H1 (cell line): ENCODE measurements around the gene SCN4A. TPM values are rescaled to one million over a fixed set of nuclear protein-coding genes. Genes with fewer than 3 reads are reported as not detected.

Experiments used
- CTCF ChIA-PET: fragments of 300-600 bp; sonication (Branson Sonifier 250); formaldehyde crosslinking; loops from one replicate; lab custom pipeline; 2021; ENCODE audit not compliant: partially characterized antibody; lab: Charles Lee
- POLR2A ChIA-PET: fragments of 300-600 bp; sonication (Branson Sonifier 250); formaldehyde crosslinking; loops from one replicate; lab custom pipeline; 2021; ENCODE audit warnings: inconsistent platforms; ENCODE audit not compliant: partially characterized antibody; lab: Charles Lee
- DNase-seq, 2 experiments: peaks; one replicate each; pipeline versions ENCODE4 v3.0.0 to v3.0.0-alpha.2; 2010 to 2022; ENCODE audit warnings: low spot score in 2 of 2, low read depth in 1 of 2, mixed read lengths in 1 of 2
- FAIRE-seq: peaks from 2 replicates; lab custom pipeline; 2011; peaks lifted over from hg19 to GRCh38; lab: Jason Lieb, UNC
- H2AFZ ChIP-seq: 2 replicates; pipeline ENCODE4 v1.8.1; 2012; ENCODE audit warnings: low read length, inconsistent platforms
- H2AK5ac ChIP-seq: 2 replicates; pipeline ENCODE4 v1.6.1; 2013; ENCODE audit warnings: low read depth, low read length
- H2BK120ac ChIP-seq: replicated peaks from 2 replicates; pipeline ENCODE3; 2013; ENCODE audit warnings: low read depth, low read length, inconsistent platforms
- H2BK12ac ChIP-seq: 2 replicates; pipeline ENCODE4 v1.6.1; 2013; ENCODE audit warnings: low read depth, low read length
- H2BK15ac ChIP-seq: 2 replicates; pipeline ENCODE4 v1.6.1; 2013; ENCODE audit warnings: low read length
- H2BK20ac ChIP-seq: 2 replicates; pipeline ENCODE4 v1.6.1; 2013; ENCODE audit warnings: low read length
- H2BK5ac ChIP-seq: 2 replicates; pipeline ENCODE4 v1.6.1; 2013; ENCODE audit warnings: low read depth, low read length
- H3K14ac ChIP-seq: 2 replicates; pipeline ENCODE4 v1.6.1; 2013; ENCODE audit warnings: inconsistent platforms; ENCODE audit not compliant: insufficient read length
- H3K18ac ChIP-seq: 2 replicates; pipeline ENCODE4 v1.6.1; 2013; ENCODE audit warnings: low read length; ENCODE audit errors: extremely low read depth
- H3K23ac ChIP-seq: 2 replicates; pipeline ENCODE4 v1.6.1; 2013; ENCODE audit warnings: inconsistent platforms; ENCODE audit not compliant: insufficient read length
- H3K23me2 ChIP-seq: 2 replicates; pipeline ENCODE4 v1.6.1; 2013; ENCODE audit warnings: low read depth, low read length
- H3K27ac ChIP-seq: 2 replicates; pipeline ENCODE4 v1.6.1; 2011; ENCODE audit warnings: low read depth, low read length, inconsistent platforms
- H3K27me3 ChIP-seq, 4 experiments: replicated peaks in 1 of 4; 1 replicate in 1 of 4; 2 replicates in 3 of 4; pipeline versions ENCODE4 v1.6.1 to v1.8.1; 2011 to 2013; ENCODE audit warnings: low read length in 3 of 4, mild to moderate bottlenecking in 3 of 4, inconsistent platforms in 2 of 4, mixed read lengths in 2 of 4, moderate library complexity in 1 of 4; ENCODE audit not compliant: control insufficient read depth in 3 of 4, insufficient read depth in 3 of 4; ENCODE audit errors: extremely low read depth in 1 of 4
- H3K36me3 ChIP-seq, 4 experiments: 2 replicates each; pipeline versions ENCODE4 v1.6.1 to v1.8.1; 2011 to 2013; ENCODE audit warnings: mild to moderate bottlenecking in 4 of 4, low read length in 3 of 4, moderate library complexity in 2 of 4, control low read depth in 1 of 4, inconsistent platforms in 1 of 4; ENCODE audit not compliant: insufficient read depth in 4 of 4, control insufficient read depth in 2 of 4
- H3K4ac ChIP-seq: replicated peaks from 2 replicates; pipeline ENCODE3; 2013; ENCODE audit warnings: low read length, low read depth, mixed read lengths, inconsistent platforms; ENCODE audit not compliant: insufficient read length
- H3K4me1 ChIP-seq, 4 experiments: replicated peaks in 1 of 4; 1 replicate in 1 of 4; 2 replicates in 3 of 4; pipeline versions ENCODE4 v1.6.1 to v1.8.1; 2011 to 2013; ENCODE audit warnings: low read length in 3 of 4, inconsistent platforms in 2 of 4, mixed read lengths in 1 of 4; ENCODE audit not compliant: insufficient read depth in 4 of 4, control insufficient read depth in 3 of 4
- H3K4me2 ChIP-seq, 2 experiments: 2 replicates each; pipeline versions ENCODE4 v1.6.1 to v1.8.1; 2011 to 2013; ENCODE audit warnings: low read depth in 2 of 2, low read length in 2 of 2, control low read depth in 1 of 2, inconsistent platforms in 1 of 2, mild to moderate bottlenecking in 1 of 2; ENCODE audit not compliant: insufficient read depth in 1 of 2
- H3K4me3 ChIP-seq, 4 experiments: fragments of 200-600, 300-600 bp in 1 of 4; sonication (generic), shearing (Covaris generic), sonication (Bioruptor Twin) in 1 of 4; 2 replicates each; pipeline versions ENCODE4 v1.5.1 to v1.8.1; 2011 to 2016; ENCODE audit warnings: low read length in 4 of 4, low read depth in 3 of 4, control low read depth in 2 of 4, inconsistent platforms in 2 of 4, mild to moderate bottlenecking in 2 of 4, mixed read lengths in 1 of 4, moderate library complexity in 1 of 4; ENCODE audit not compliant: insufficient read depth in 2 of 4; ENCODE audit errors: extremely low read depth in 1 of 4
- H3K56ac ChIP-seq: replicated peaks from 2 replicates; pipeline ENCODE3; 2013; ENCODE audit warnings: low read depth, mild to moderate bottlenecking, mixed read lengths, low read length, inconsistent platforms; ENCODE audit not compliant: insufficient read length
- H3K79me1 ChIP-seq: 2 replicates; pipeline ENCODE4 v1.6.1; 2013; ENCODE audit warnings: low read depth, low read length, control low read depth
- H3K79me2 ChIP-seq, 2 experiments: 2 replicates each; pipeline versions ENCODE4 v1.6.1 to v1.8.1; 2012 to 2013; ENCODE audit warnings: low read length in 2 of 2, mild to moderate bottlenecking in 2 of 2, inconsistent platforms in 1 of 2; ENCODE audit not compliant: insufficient read depth in 2 of 2, control insufficient read depth in 1 of 2
- H3K9ac ChIP-seq, 4 experiments: replicated peaks in 1 of 4; 1 replicate in 1 of 4; 2 replicates in 3 of 4; pipeline versions ENCODE4 v1.6.1 to v1.8.1; 2011 to 2013; ENCODE audit warnings: low read depth in 3 of 4, low read length in 3 of 4, control low read depth in 2 of 4, mild to moderate bottlenecking in 2 of 4, moderate library complexity in 2 of 4, inconsistent platforms in 1 of 4; ENCODE audit errors: extremely low read depth in 1 of 4
- H3K9me3 ChIP-seq, 2 experiments: 2 replicates each; pipeline versions ENCODE4 v1.6.1 to v1.8.1; 2012 to 2013; ENCODE audit warnings: mild to moderate bottlenecking in 2 of 2, moderate library complexity in 2 of 2, control low read depth in 1 of 2, inconsistent platforms in 1 of 2, low read depth in 1 of 2, low read length in 1 of 2, mixed read lengths in 1 of 2; ENCODE audit not compliant: insufficient read depth in 2 of 2
- H4K20me1 ChIP-seq, 2 experiments: replicated peaks in 1 of 2; 2 replicates each; pipeline versions ENCODE3 to v1.8.1; 2011 to 2013; ENCODE audit warnings: inconsistent platforms in 2 of 2, low read length in 2 of 2, mild to moderate bottlenecking in 1 of 2; ENCODE audit not compliant: insufficient read depth in 2 of 2, control insufficient read depth in 1 of 2
- H4K5ac ChIP-seq: 2 replicates; pipeline ENCODE4 v1.6.1; 2013; ENCODE audit warnings: low read length, low read depth, mixed read lengths, inconsistent platforms; ENCODE audit not compliant: insufficient read length
- H4K8ac ChIP-seq: 2 replicates; pipeline ENCODE4 v1.8.0; 2013; ENCODE audit warnings: mild to moderate bottlenecking, moderate library complexity, low read length, inconsistent platforms; ENCODE audit not compliant: insufficient read depth; ENCODE audit errors: extremely low read depth
- H4K91ac ChIP-seq: replicated peaks from 2 replicates; pipeline ENCODE3; 2013; ENCODE audit warnings: low read length, mixed read lengths, inconsistent platforms; ENCODE audit not compliant: insufficient read length
- ASH2L ChIP-seq: fragments of 200-600, 300-600 bp; sonication (generic); IDR thresholded peaks from one replicate; pipeline ENCODE4 v1.7.1; 2017; ENCODE audit warnings: low read length
- BRCA1 ChIP-seq: IDR thresholded peaks from 2 replicates; pipeline ENCODE4 v1.6.1; 2012; ENCODE audit warnings: low read depth, low read length, improper control_type of control experiment
- GABPA ChIP-seq: IDR thresholded peaks from 2 replicates; pipeline ENCODE4 v1.6.1; 2011; ENCODE audit warnings: mild to moderate bottlenecking, low read length, moderate library complexity, borderline replicate concordance; ENCODE audit not compliant: insufficient read depth
- MAFK ChIP-seq: IDR thresholded peaks from 2 replicates; pipeline ENCODE4 v1.6.1; 2012; ENCODE audit warnings: low read depth, mild to moderate bottlenecking, improper control_type of control experiment, low read length
- POU5F1 ChIP-seq: IDR thresholded peaks from 2 replicates; pipeline ENCODE4 v1.6.1; 2011; ENCODE audit warnings: low read depth, mild to moderate bottlenecking, low read length, moderate library complexity
- RFX5 ChIP-seq: IDR thresholded peaks from 2 replicates; pipeline ENCODE4 v1.6.1; 2011; ENCODE audit warnings: low read depth, low read length, improper control_type of control experiment, borderline replicate concordance
- SIN3A ChIP-seq, 2 experiments: IDR thresholded peaks in 1 of 2; conservative IDR thresholded peaks in 1 of 2; 2 replicates each; pipeline ENCODE4 v1.6.1; 2011 to 2012; ENCODE audit warnings: low read length in 2 of 2, improper control_type of control experiment in 1 of 2, low read depth in 1 of 2, mild to moderate bottlenecking in 1 of 2
- SIX5 ChIP-seq: IDR thresholded peaks from 2 replicates; pipeline ENCODE4 v1.6.1; 2011; ENCODE audit warnings: mild to moderate bottlenecking, low read depth, low read length
- TAF7 ChIP-seq: optimal IDR thresholded peaks from 2 replicates; pipeline ENCODE3; 2011; ENCODE audit warnings: low read depth, mild to moderate bottlenecking, inconsistent platforms, low read length, moderate library complexity, borderline replicate concordance
- WGBS, 2 experiments: shearing (Covaris generic) in 1 of 2; methylation state at CpG; one replicate each; pipeline versions ENCODE4 v1.1.6 to v1.1.7; 2013 to 2015; ENCODE audit warnings: low lambda C conversion rate in 2 of 2, mixed read lengths in 2 of 2, inconsistent platforms in 1 of 2, low coverage in 1 of 2, missing lambda C conversion rate in 1 of 2; ENCODE audit not compliant: insufficient replicate concordance in 2 of 2, insufficient coverage in 1 of 2, insufficient read length in 1 of 2; ENCODE audit errors: extremely low coverage in 1 of 2, missing lambda C conversion rate in 1 of 2; 5-methylcytosine and 5-hydroxymethylcytosine counted together
- polyA plus RNA-seq, 7 experiments: library from polyadenylated mRNA; depleted of rRNA in 3 of 7; stranded (reverse) in 5 of 7; unstranded in 2 of 7; fragments of >200 nt in 5 of 7; fragments of 200-250 nt in 2 of 7; gene quantifications; 1 replicate in 5 of 7; 2 replicates in 1 of 7; 4 replicates in 1 of 7; pipeline versions ENCODE4 v1.2.1 to v1.2.3, GENCODE V29; 2011 to 2013; ENCODE audit warnings: missing spikeins in 2 of 7, mixed read lengths in 2 of 7
- total RNA-seq: library from RNA; stranded (reverse); fragmentation: NEBNext Ultra II Directional; extraction: Animal tissue kit (Norgen Biotek cat#: 25700); gene quantifications from 2 replicates; pipeline ENCODE4 v1.2.1, GENCODE V29; 2021
- TF ChIP-seq, protein P1 (sequence below), 3 experiments: IDR thresholded peaks; 1 replicate in 2 of 3; 2 replicates in 1 of 3; pipeline versions ENCODE4 v1.5.1 to v1.6.1; 2011; ENCODE audit warnings: low read length in 3 of 3, mild to moderate bottlenecking in 3 of 3, inconsistent platforms in 2 of 3, low read depth in 1 of 3, moderate library complexity in 1 of 3; ENCODE audit not compliant: insufficient read depth in 1 of 3; ENCODE audit errors: control extremely low read depth in 1 of 3

Gene SCN4A
- total and polyA plus RNA-seq, 2 of the 8 experiments (the other 6 are each of a cell fraction or from before 2014, with no cell fraction given), result 5.0 to 8.5 TPM

DNA sequence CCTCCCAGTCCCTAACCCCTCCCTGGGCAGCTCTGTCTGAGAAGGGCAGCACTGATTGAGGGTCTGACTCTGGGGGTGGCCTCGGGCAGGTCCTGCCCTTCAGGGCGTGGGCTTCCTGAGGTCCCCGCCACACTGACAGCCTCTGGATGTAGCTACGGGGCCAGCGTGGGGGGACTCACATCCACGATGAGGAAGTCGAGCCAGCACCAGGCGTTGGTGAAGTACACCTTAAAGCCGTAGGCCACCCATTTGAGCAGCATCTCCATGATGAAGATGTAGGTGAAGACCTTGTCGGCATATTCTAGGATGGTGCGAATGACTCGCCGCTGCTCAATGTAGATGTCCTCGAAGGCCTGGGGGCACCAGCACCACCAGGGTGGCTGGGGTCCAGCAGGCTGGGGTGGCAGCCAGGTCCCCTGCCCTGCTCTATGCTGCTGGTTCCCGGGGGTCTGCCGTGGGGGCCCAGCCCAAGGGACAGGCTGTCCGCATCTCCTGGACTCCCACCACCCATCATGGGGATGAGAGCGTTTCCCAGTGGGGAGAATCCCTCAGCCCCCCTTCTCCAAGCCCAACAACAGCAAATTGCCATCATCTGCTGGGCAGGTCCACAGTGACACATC, 24.9 kb downstream of the SCN4A start:
- H3K14ac ChIP-seq, result no peak overlapping the region
- no peak overlapping the region for H4K5ac ChIP-seq
- no peak overlapping the region for H3K23ac ChIP-seq
- H2BK15ac ChIP-seq, result no peak overlapping the region
- H2AFZ ChIP-seq, result no peak overlapping the region
- no peak for FAIRE-seq
- no peak overlapping the region for H3K4ac ChIP-seq
- no peak overlapping the region for H2BK12ac ChIP-seq
- no peaks in the 10 kb centered on the region for H3K9me3 ChIP-seq
- H3K4me2 ChIP-seq, result no peak overlapping the region
- no peak overlapping the region for H3K4me3 ChIP-seq
- POLR2A ChIA-PET, result interaction anchor here (0.9 to 2.0 kb wide), 3 partner anchors 8 to 18 kb away, joined by 3 to 9 read pairs (median 3); no protein-coding TSS in a partner anchor
- H3K4me1 ChIP-seq, result peaks cover 0 to 8% (median 1%) of the 10 kb centered on the region in 4 experiments; a peak in 3 of 7 replicates
- no peak overlapping the region for H3K56ac ChIP-seq
- no peaks in the 10 kb centered on the region for H3K23me2 ChIP-seq
- CTCF ChIA-PET, result interaction anchor here (1.3 to 3.8 kb wide), 17 partner anchors 9 to 60 kb away, joined by 5 to 135 read pairs (median 20); partner anchors contain the start of genes CD79B, CSHL1 and GH1
- H3K79me2 ChIP-seq, result no peaks in the 10 kb centered on the region
- DNase-seq, result no peak
- no peak overlapping the region for H3K18ac ChIP-seq
- H2BK20ac ChIP-seq, result no peak overlapping the region
- no peak overlapping the region for H4K91ac ChIP-seq
- no peaks in the 10 kb centered on the region for H4K20me1 ChIP-seq
- H3K27ac ChIP-seq, result no peak overlapping the region
- H2AK5ac ChIP-seq, result no peak overlapping the region
- H2BK120ac ChIP-seq, result no peak overlapping the region
- no peak overlapping the region for H4K8ac ChIP-seq
- no peak overlapping the region for H2BK5ac ChIP-seq
- H3K36me3 ChIP-seq, result peaks cover 0 to under 1% (median 0%) of the 10 kb centered on the region in 4 experiments; a peak in 1 of 8 replicates
- 95% methylated on average over 14 of the region's 18 CpGs; no CpG with 5 or more reads in 1 of the 2 experiments for WGBS, 2 experiments
- no peaks in the 10 kb centered on the region for H3K79me1 ChIP-seq
- no peaks in the 10 kb centered on the region for H3K27me3 ChIP-seq
- no peak overlapping the region for H3K9ac ChIP-seq
- TF ChIP-seq SIX5 (no peak), SIN3A (conservative IDR thresholded peaks at IDR 0.05 in 1 of 2, IDR thresholded peaks at IDR 0.05 in 1 of 2; ENCODE audit: low read depth in 1 of 2, low read length in 2 of 2) (no peak), TAF7 (no peak), RFX5 (no peak), GABPA (no peak), ASH2L (no peak), POU5F1 (no peak), BRCA1 (no peak), MAFK (no peak)
- TF ChIP-seq, protein P1, sequence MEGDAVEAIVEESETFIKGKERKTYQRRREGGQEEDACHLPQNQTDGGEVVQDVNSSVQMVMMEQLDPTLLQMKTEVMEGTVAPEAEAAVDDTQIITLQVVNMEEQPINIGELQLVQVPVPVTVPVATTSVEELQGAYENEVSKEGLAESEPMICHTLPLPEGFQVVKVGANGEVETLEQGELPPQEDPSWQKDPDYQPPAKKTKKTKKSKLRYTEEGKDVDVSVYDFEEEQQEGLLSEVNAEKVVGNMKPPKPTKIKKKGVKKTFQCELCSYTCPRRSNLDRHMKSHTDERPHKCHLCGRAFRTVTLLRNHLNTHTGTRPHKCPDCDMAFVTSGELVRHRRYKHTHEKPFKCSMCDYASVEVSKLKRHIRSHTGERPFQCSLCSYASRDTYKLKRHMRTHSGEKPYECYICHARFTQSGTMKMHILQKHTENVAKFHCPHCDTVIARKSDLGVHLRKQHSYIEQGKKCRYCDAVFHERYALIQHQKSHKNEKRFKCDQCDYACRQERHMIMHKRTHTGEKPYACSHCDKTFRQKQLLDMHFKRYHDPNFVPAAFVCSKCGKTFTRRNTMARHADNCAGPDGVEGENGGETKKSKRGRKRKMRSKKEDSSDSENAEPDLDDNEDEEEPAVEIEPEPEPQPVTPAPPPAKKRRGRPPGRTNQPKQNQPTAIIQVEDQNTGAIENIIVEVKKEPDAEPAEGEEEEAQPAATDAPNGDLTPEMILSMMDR (IDR thresholded peaks at IDR 0.05; ENCODE audit: control extremely low read depth in 1 of 3, insufficient read depth in 1 of 3, low read depth in 1 of 3, low read length in 3 of 3), result no peak
